K562 (cell line): Measurements from ENCODE around the gene TMEM61. TPM values are rescaled to one million over a fixed set of nuclear protein-coding genes. Genes with fewer than 3 reads are reported as not detected.

Source experiments
- ATAC-seq: fragments of 200-7000 bp; cut with Tn5 transposase; 3 replicates; pipeline ENCODE4 v1.9.1; 2020; ENCODE audit warnings: moderate library complexity
- BruUV-seq: library from RNA; stranded (reverse); fragments of 400-500 nt; replicated peaks from 2 replicates; lab custom pipeline; 2021; lab: Mats Ljungman, UMichigan
- CTCF ChIA-PET: fragments of 300-600 bp; formaldehyde crosslinking; extraction: SDS; loops from one replicate; lab custom pipeline; 2021; ENCODE audit warnings: low intra/inter-chr PET ratio; lab: Yijun Ruan, JAX
- POLR2A ChIA-PET: fragments of 300-600, 350-650 bp; sonication (Branson Sonifier 250); formaldehyde crosslinking; extraction: SDS; loops from one replicate; lab custom pipeline; 2021; ENCODE audit warnings: antibody characterized with exemption, inconsistent platforms; lab: Yijun Ruan, JAX
- DNase-seq, 4 experiments: peaks; one replicate each; pipeline versions ENCODE4 v3.0.0 to v3.0.0-alpha.2; 2011 to 2018; ENCODE audit warnings: low spot score in 3 of 4, mixed read lengths in 3 of 4; ENCODE audit errors: extremely low read depth in 1 of 4
- FAIRE-seq: peaks from 2 replicates; lab custom pipeline; 2011; peaks lifted over from hg19 to GRCh38; lab: Jason Lieb, UNC
- H2AFZ ChIP-seq: 2 replicates; pipeline ENCODE4 v1.6.0; 2011; ENCODE audit warnings: low read depth, low read length, control low read depth, inconsistent platforms
- H3K27ac ChIP-seq: fragments of 200-600 bp; 3 replicates; pipeline ENCODE4 v1.8.0; 2011; ENCODE audit warnings: low read depth, mild to moderate bottlenecking, control low read depth, inconsistent platforms, low read length, moderate library complexity, mixed read lengths; ENCODE audit errors: extremely low read depth
- H3K27me3 ChIP-seq, 2 experiments: fragments of 300-600 bp in 1 of 2; 2 replicates in 1 of 2; 3 replicates in 1 of 2; pipeline versions ENCODE4 v1.6.0 to v1.8.0; 2011; ENCODE audit warnings: inconsistent platforms in 2 of 2, low read length in 2 of 2, mild to moderate bottlenecking in 1 of 2, mixed read lengths in 1 of 2, moderate library complexity in 1 of 2; ENCODE audit not compliant: control insufficient read depth in 2 of 2, insufficient read depth in 2 of 2
- H3K36me3 ChIP-seq: fragments of 300-600 bp; 3 replicates; pipeline ENCODE4 v1.8.0; 2011; ENCODE audit warnings: mild to moderate bottlenecking, low read length, inconsistent platforms; ENCODE audit not compliant: control insufficient read depth, insufficient read depth
- H3K4me1 ChIP-seq, 2 experiments: fragments of 200-600 bp in 1 of 2; replicated peaks in 1 of 2; 2 replicates in 1 of 2; 3 replicates in 1 of 2; pipeline versions ENCODE4 v1.5.1 to v1.8.0; 2011; ENCODE audit warnings: inconsistent platforms in 2 of 2, low read length in 2 of 2, mild to moderate bottlenecking in 1 of 2, mixed read lengths in 1 of 2, moderate library complexity in 1 of 2; ENCODE audit not compliant: control insufficient read depth in 2 of 2, insufficient read depth in 2 of 2
- H3K4me2 ChIP-seq: 2 replicates; pipeline ENCODE4 v1.6.1; 2011; ENCODE audit warnings: low read length, control low read depth, inconsistent platforms, mixed read lengths; ENCODE audit not compliant: insufficient read depth
- H3K4me3 ChIP-seq: fragments of 200-600 bp; sonication (generic), shearing (Covaris generic); 2 replicates; pipeline ENCODE4 v1.5.1; 2016; ENCODE audit warnings: control low read depth, inconsistent platforms
- H3K79me2 ChIP-seq: fragments of 200-600 bp; 3 replicates; pipeline ENCODE4 v1.8.0; 2011; ENCODE audit warnings: low read length, inconsistent platforms; ENCODE audit not compliant: control insufficient read depth, insufficient read depth
- H3K9ac ChIP-seq, 2 experiments: 2 replicates each; pipeline versions ENCODE4 v1.6.0 to v1.6.1; 2011; ENCODE audit warnings: low read depth in 2 of 2, low read length in 2 of 2, control low read depth in 1 of 2, inconsistent platforms in 1 of 2, mild to moderate bottlenecking in 1 of 2, mixed read lengths in 1 of 2; ENCODE audit not compliant: insufficient read depth in 1 of 2
- H3K9me1 ChIP-seq: one replicate; pipeline ENCODE4 v1.6.0; 2011; ENCODE audit warnings: inconsistent platforms, mild to moderate bottlenecking, low read length, moderate library complexity; ENCODE audit not compliant: control insufficient read depth, insufficient read depth
- H3K9me3 ChIP-seq: replicated peaks from 2 replicates; pipeline ENCODE4 v1.5.1; 2011; ENCODE audit warnings: low read depth, low read length, inconsistent platforms; ENCODE audit not compliant: control insufficient read depth, insufficient read depth
- H4K20me1 ChIP-seq: replicated peaks from 2 replicates; pipeline ENCODE4 v1.6.1; 2011; ENCODE audit warnings: low read length, inconsistent platforms, mixed read lengths; ENCODE audit not compliant: control insufficient read depth, insufficient read depth
- NFIC ChIP-seq: fragments of 450-650 bp; IDR thresholded peaks from 2 replicates; pipeline ENCODE4 v1.6.1; 2017; ENCODE audit warnings: mild to moderate bottlenecking, inconsistent platforms
- PTBP1 ChIP-seq: fragments of 200-400 bp; formaldehyde crosslinking; IDR thresholded peaks from 2 replicates; pipeline ENCODE4 v1.6.1; 2017; ENCODE audit warnings: low read depth, low read length
- SLC30A9 ChIP-seq: fragments of 250-450 bp; sonication (Bioruptor Pico); IDR thresholded peaks from 2 replicates; pipeline ENCODE4 v1.8.0; 2022; ENCODE audit warnings: mild to moderate bottlenecking, moderate library complexity
- ZC3H8 ChIP-seq: fragments of 450-650 bp; IDR thresholded peaks from 2 replicates; pipeline ENCODE4 v1.6.1; 2017
- ZNF224 ChIP-seq: sonication (generic); formaldehyde crosslinking; IDR thresholded peaks from 2 replicates; pipeline ENCODE4 v1.8.0; 2022; ENCODE audit warnings: mild to moderate bottlenecking, missing genetic modification reagents
- in situ Hi-C: fragments of 300-500 bp; cut with MboI; formaldehyde crosslinking; loops from 4 replicates; pipeline ENCODE4 v1.15.0; 2018; ENCODE audit warnings: inconsistent platforms, mixed read lengths
- intact Hi-C: fragments of 100-400 bp; cut with micrococcal nuclease; formaldehyde crosslinking; loops from 2 replicates; pipeline ENCODE4 v1.14.2; 2022
- polyA plus RNA-seq, 8 experiments: library from polyadenylated mRNA; depleted of rRNA in 4 of 8; stranded (reverse) in 5 of 8; unstranded in 3 of 8; fragments of >200 nt; fragmentation: Nextera tagmentation in 2 of 8; fragmentation: Illumina TruSeq in 1 of 8; extraction: Ambion mirVana in 2 of 8; extraction: Trizol in 1 of 8; gene quantifications; 2 replicates each; pipeline versions ENCODE4 v1.2.1 to v1.2.3, GENCODE V29; 2011 to 2014; ENCODE audit warnings: inconsistent platforms in 1 of 8, missing spikeins in 1 of 8
- total RNA-seq, 7 experiments: library from RNA; depleted of rRNA in 6 of 7; stranded (reverse); fragments of >200 nt in 6 of 7; fragmentation: Illumina TruSeq in 2 of 7; extraction: Trizol in 2 of 7; gene quantifications; 2 replicates each; pipeline versions ENCODE4 v1.2.1 to v1.2.3, GENCODE V29; 2011 to 2021; ENCODE audit warnings: low replicate concordance in 1 of 7
- TF ChIP-seq, protein P1 (sequence below), 3 experiments: IDR thresholded peaks in 2 of 3; conservative IDR thresholded peaks in 1 of 3; 2 replicates each; pipeline ENCODE4 v1.5.1; 2011 to 2012; ENCODE audit warnings: low read length in 3 of 3, mild to moderate bottlenecking in 3 of 3, control low read depth in 2 of 3, improper control_type of control experiment in 1 of 3, inconsistent platforms in 1 of 3, low read depth in 1 of 3, mixed read lengths in 1 of 3, moderate library complexity in 1 of 3; ENCODE audit not compliant: insufficient read depth in 2 of 3

TMEM61 gene
- total and polyA plus RNA-seq, 9 of the 15 experiments (the other 6 are each of a cell fraction or from before 2014, with no cell fraction given): not detected

GRCh38 chr1:54981466-54981865 lies 1.0 kb downstream of the TMEM61 start (continued):
- TF ChIP-seq PTBP1 (no peak), ZC3H8 (no peak), ZNF224 (CRISPR knock-in tag) (no peak)
- TF ChIP-seq, all 486 proteins: peak for 0

- CTCF ChIA-PET: no interaction called here
- BruUV-seq: no TSS peak
- in situ Hi-C loops: no loop called here
Measured at GRCh38 chr1:54982739-54983138, 2.3 kb downstream of the TMEM61 start.

More at GRCh38 chr1:54982739-54983138, 2.3 kb downstream of the TMEM61 start:
- Histone ChIP-seq H4K20me1 (peaks cover 5% of the 10 kb centered on the region; the same call in 1 of the 2 replicates), H3K9ac (no peak overlapping the region), H3K4me3 (no peak overlapping the region), H3K27ac (no peak overlapping the region), H3K36me3 (no peaks in the 10 kb centered on the region), H3K9me1 (no peaks in the 10 kb centered on the region), H3K9me3 (no peaks in the 10 kb centered on the region), H3K4me2 (no peak overlapping the region), H3K4me1 (peaks cover 0 to 14% of the 10 kb centered on the region in 2 experiments; a peak in 2 of 5 replicates), H2AFZ (no peak overlapping the region), H3K79me2 (no peaks in the 10 kb centered on the region), H3K27me3 (peaks cover 29 to 69% of the 10 kb centered on the region in 2 experiments)
- FAIRE-seq: no peak
- no peak for TF ChIP-seq SLC30A9
- TF ChIP-seq, protein P1, sequence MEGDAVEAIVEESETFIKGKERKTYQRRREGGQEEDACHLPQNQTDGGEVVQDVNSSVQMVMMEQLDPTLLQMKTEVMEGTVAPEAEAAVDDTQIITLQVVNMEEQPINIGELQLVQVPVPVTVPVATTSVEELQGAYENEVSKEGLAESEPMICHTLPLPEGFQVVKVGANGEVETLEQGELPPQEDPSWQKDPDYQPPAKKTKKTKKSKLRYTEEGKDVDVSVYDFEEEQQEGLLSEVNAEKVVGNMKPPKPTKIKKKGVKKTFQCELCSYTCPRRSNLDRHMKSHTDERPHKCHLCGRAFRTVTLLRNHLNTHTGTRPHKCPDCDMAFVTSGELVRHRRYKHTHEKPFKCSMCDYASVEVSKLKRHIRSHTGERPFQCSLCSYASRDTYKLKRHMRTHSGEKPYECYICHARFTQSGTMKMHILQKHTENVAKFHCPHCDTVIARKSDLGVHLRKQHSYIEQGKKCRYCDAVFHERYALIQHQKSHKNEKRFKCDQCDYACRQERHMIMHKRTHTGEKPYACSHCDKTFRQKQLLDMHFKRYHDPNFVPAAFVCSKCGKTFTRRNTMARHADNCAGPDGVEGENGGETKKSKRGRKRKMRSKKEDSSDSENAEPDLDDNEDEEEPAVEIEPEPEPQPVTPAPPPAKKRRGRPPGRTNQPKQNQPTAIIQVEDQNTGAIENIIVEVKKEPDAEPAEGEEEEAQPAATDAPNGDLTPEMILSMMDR (IDR thresholded peaks at IDR 0.05 in 2 of 3, conservative IDR thresholded peaks at IDR 0.05 in 1 of 3; ENCODE audit: insufficient read depth in 2 of 3, low read depth in 1 of 3, low read length in 3 of 3): peak; percentile 26 to 69 (median 33); a peak in 5 of 6 replicates
- peak; percentile 68 for TF ChIP-seq NFIC
- POLR2A ChIA-PET: interaction anchor here (0.6 kb wide), 1 partner anchor 25 kb away, joined by 3 read pairs; no protein-coding TSS in a partner anchor
- intact Hi-C loops: no loop called here
- peak; percentile 53 for ATAC-seq
- DNase-seq: peak in 1 of 4 experiments; percentile 33
